ENCODE results near the gene ZSCAN26. TPM values are rescaled to one million over a fixed set of nuclear protein-coding genes. Genes with fewer than 3 reads are reported as not detected.
A peak's percentile ranks its signal among the peaks of the same experiment; 100 is the strongest.
"Not testable (repeated sequence)": the region's sequence is repeated elsewhere in the genome, so short reads cannot be mapped to it uniquely, and the experiment has no call there.

ZSCAN26 gene
- polyA plus RNA-seq, 5 donors: 28.2 to 54.7 (median 52.3) TPM

- peak; percentile 83 to 86 for DNase-seq
Measured at GRCh38 chr6:28252009-28252975, 14.7 kb upstream of the ZSCAN26 start, which contains the start of gene ZKSCAN4. Gene ZKSCAN4, minus strand, starts transcription at chr6:28252269. Its CDS starts 289 bp downstream, at chr6:28251980.

- DNase-seq: no peak
Measured at GRCh38 chr6:28254121-28254519, 12.8 kb upstream of the ZSCAN26 start.

GRCh38 chr6:28257042-28257441 lies 9.9 kb upstream of the ZSCAN26 start:
- no peak for DNase-seq

GRCh38 chr6:28258877-28259777 lies 7.8 kb upstream of the ZSCAN26 start, which contains the start of gene NKAPL:
Gene NKAPL, plus strand, starts transcription at chr6:28259297. Its CDS starts 75 bp downstream, at chr6:28259372.
- DNase-seq: peak; percentile 35 to 46

GRCh38 chr6:28263922-28264321 lies 3.0 kb upstream of the ZSCAN26 start:
- DNase-seq: no peak

- no peak for DNase-seq
Measured at GRCh38 chr6:28264834-28265401, 2.0 kb upstream of the ZSCAN26 start.

- no peak for DNase-seq
Measured at GRCh38 chr6:28266563-28266961, 381 bp upstream of the ZSCAN26 start.

- no peak for DNase-seq
Measured at GRCh38 chr6:28267695-28268059, 734 bp downstream of the ZSCAN26 start.

GRCh38 chr6:28269492-28269891 lies 2.5 kb downstream of the ZSCAN26 start:
- DNase-seq: no peak

- DNase-seq: no peak
Measured at GRCh38 chr6:28274888-28275287, 7.9 kb downstream of the ZSCAN26 start.

GRCh38 chr6:28277746-28278145 lies 10.8 kb downstream of the ZSCAN26 start:
- no peak for DNase-seq

- no peak for DNase-seq
Measured at GRCh38 chr6:28280595-28281287, 13.8 kb downstream of the ZSCAN26 start.

GRCh38 chr6:28281288-28282064 lies 14.5 kb downstream of the ZSCAN26 start, which contains the start of gene PGBD1:
Gene PGBD1, plus strand, starts transcription at chr6:28281572. Its CDS starts 2,242 bp downstream, at chr6:28283814.
- DNase-seq: peak; percentile 60 to 62

- DNase-seq: no peak
Measured at GRCh38 chr6:28282926-28283325, 16.0 kb downstream of the ZSCAN26 start.

GRCh38 chr6:28291573-28291972 lies 24.6 kb downstream of the ZSCAN26 start:
- DNase-seq: no peak

GRCh38 chr6:28295326-28295725 lies 28.4 kb downstream of the ZSCAN26 start:
- DNase-seq: no peak

GRCh38 chr6:28296520-28297060 lies 29.6 kb downstream of the ZSCAN26 start:
- DNase-seq: no peak

- DNase-seq: no peak
Measured at GRCh38 chr6:28303570-28303969, 36.6 kb downstream of the ZSCAN26 start.

- not testable (repeated sequence) for DNase-seq
Measured at GRCh38 chr6:28306363-28306762, 39.4 kb downstream of the ZSCAN26 start.

Data from right lung (tissue), 5 donors.